Neural progenitor cell (in vitro differentiated cells): ENCODE data around the gene CDH13. TPM values are rescaled to one million over a fixed set of nuclear protein-coding genes. Genes with fewer than 3 reads are reported as not detected.
A peak's percentile ranks its signal among the peaks of the same experiment; 100 is the strongest.

Experiments
- DNase-seq: peaks from one replicate; pipeline ENCODE4 v3.0.0-alpha.2; 2016; ENCODE audit warnings: low spot score
- H2AFZ ChIP-seq: fragments of 200-600 bp; sonication (generic); replicated peaks from 2 replicates; pipeline ENCODE4 v1.6.1; 2016; ENCODE audit warnings: antibody characterized with exemption
- H3F3A ChIP-seq: fragments of 200-600 bp; sonication (generic); 2 replicates; pipeline ENCODE4 v1.6.1; 2016; ENCODE audit warnings: antibody characterized with exemption, low read depth
- H3K27ac ChIP-seq: fragments of 200-600 bp; sonication (generic); 2 replicates; pipeline ENCODE4 v1.5.1; 2016; ENCODE audit warnings: mild to moderate bottlenecking
- H3K27me3 ChIP-seq: fragments of 200-600 bp; sonication (generic); 2 replicates; pipeline ENCODE4 v1.6.1; 2016; ENCODE audit warnings: mild to moderate bottlenecking, moderate library complexity
- H3K36me3 ChIP-seq: fragments of 200-600 bp; sonication (generic); 2 replicates; pipeline ENCODE4 v1.5.1; 2016
- H3K4me1 ChIP-seq: fragments of 200-600 bp; sonication (generic); 2 replicates; pipeline ENCODE4 v1.6.1; 2016; ENCODE audit warnings: mixed run types
- H3K4me2 ChIP-seq: fragments of 200-600 bp; sonication (generic); 2 replicates; pipeline ENCODE4 v1.6.1; 2016
- H3K4me3 ChIP-seq: fragments of 200-600 bp; sonication (generic); 2 replicates; pipeline ENCODE4 v1.5.1; 2016
- H3K79me2 ChIP-seq: fragments of 200-600 bp; sonication (generic); 2 replicates; pipeline ENCODE4 v1.6.1; 2016; ENCODE audit warnings: low read depth
- H3K9ac ChIP-seq: fragments of 200-600 bp; sonication (generic); 2 replicates; pipeline ENCODE4 v1.6.1; 2016
- H3K9me3 ChIP-seq: fragments of 200-600 bp; sonication (generic); 2 replicates; pipeline ENCODE4 v1.5.1; 2016; ENCODE audit warnings: low read depth
- H4K20me1 ChIP-seq: fragments of 200-600 bp; sonication (generic); 2 replicates; pipeline ENCODE4 v1.6.1; 2016; ENCODE audit warnings: low read depth
- H3K27ac Mint-ChIP-seq: 3 replicates; pipeline ENCODE4 v1.8.0; 2021; ENCODE audit warnings: mixed read lengths
- H3K27me3 Mint-ChIP-seq: 2 replicates; pipeline ENCODE4 v1.8.0; 2022; ENCODE audit warnings: low read depth, mild to moderate bottlenecking, inconsistent platforms, moderate library complexity, mixed read lengths; ENCODE audit not compliant: insufficient read depth
- H3K36me3 Mint-ChIP-seq: 3 replicates; pipeline ENCODE4 v1.8.0; 2021; ENCODE audit warnings: mixed read lengths
- H3K4me1 Mint-ChIP-seq: 3 replicates; pipeline ENCODE4 v1.8.0; 2021; ENCODE audit warnings: mixed read lengths
- H3K4me3 Mint-ChIP-seq: 3 replicates; pipeline ENCODE4 v1.8.0; 2021; ENCODE audit warnings: mild to moderate bottlenecking, moderate library complexity, mixed read lengths
- H3K9me3 Mint-ChIP-seq: 3 replicates; pipeline ENCODE4 v1.8.0; 2020; ENCODE audit warnings: mixed read lengths
- EZH2 ChIP-seq: fragments of 200-600 bp; sonication (generic); IDR thresholded peaks from 2 replicates; pipeline ENCODE4 v1.6.1; 2017; ENCODE audit warnings: antibody characterized with exemption, mild to moderate bottlenecking, moderate library complexity
- EZH2phosphoT487 ChIP-seq: fragments of 200-600 bp; sonication (generic); IDR thresholded peaks from 2 replicates; pipeline ENCODE4 v1.6.1; 2017; ENCODE audit warnings: antibody characterized with exemption
- total RNA-seq: library from RNA; depleted of rRNA; stranded (reverse); fragments of >200 nt; gene quantifications from 2 replicates; pipeline ENCODE4 v1.2.3, GENCODE V29; 2015; ENCODE audit warnings: low replicate concordance
- TF ChIP-seq, protein P1 (sequence below): fragments of 200-600 bp; sonication (generic); IDR thresholded peaks from 2 replicates; pipeline ENCODE4 v1.5.1; 2017; ENCODE audit warnings: antibody characterized with exemption, mild to moderate bottlenecking

The CDH13 gene
- total RNA-seq, 1 donor from 2014 or later = 3.0 TPM

DNA sequence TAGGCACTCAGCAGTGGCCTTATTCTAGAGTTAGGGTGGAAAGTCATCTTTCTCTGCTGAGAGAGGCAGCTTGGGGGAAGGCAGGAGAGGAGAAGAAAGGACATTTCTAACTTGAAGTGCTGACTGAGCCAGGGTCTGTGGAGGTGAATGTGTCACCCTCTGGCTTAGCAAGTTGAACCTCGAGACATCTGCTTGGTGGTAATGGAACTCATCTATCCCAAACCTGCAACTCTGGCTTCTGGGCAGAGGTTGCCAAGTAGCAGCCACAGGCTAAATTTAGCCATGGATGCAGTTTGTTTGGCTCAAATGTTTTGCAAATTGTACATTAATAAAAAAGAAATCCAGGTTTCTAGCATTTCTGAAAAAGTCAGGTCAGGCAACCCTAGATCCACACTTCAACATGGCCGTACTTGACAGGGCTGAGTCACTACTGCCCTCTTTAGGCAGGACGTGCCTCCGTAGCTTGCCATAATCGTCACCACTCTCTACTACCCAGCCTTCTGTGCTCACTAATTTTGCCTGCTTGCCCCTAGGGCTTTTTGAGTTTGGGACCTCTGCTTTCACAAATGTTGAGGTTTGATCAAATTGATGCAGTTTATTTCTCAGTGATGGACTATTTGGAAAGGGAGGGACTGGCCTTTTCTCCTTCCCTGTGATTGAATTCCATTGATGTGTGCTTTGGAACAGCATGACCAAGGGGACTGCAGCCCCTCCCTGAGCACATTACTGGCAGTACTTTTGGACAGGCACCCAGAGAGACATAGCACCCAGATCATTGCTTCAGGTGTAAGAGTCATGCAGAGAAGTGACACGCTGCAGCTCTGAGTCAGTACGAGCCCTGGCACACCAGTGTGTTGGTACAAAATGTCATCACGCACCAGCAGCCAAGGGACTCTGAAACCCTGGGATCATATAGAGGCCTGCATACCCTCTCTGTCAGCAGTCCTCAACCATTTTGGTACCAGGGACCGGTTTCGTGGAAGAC lies 5.2 kb downstream of the CDH13 start:
- H3K9me3 Mint-ChIP-seq = peaks cover 3% of the 10 kb centered on the region
- H3K4me1 Mint-ChIP-seq = peaks cover 6% of the 10 kb centered on the region
- Histone ChIP-seq H3K4me1 (peaks cover 20% of the 10 kb centered on the region), H3K9ac (no peak overlapping the region), H3F3A (no peaks in the 10 kb centered on the region), H3K27me3 (peaks cover 28% of the 10 kb centered on the region), H3K4me2 (no peak overlapping the region), H4K20me1 (no peaks in the 10 kb centered on the region), H3K27ac (no peak overlapping the region), H3K4me3 (no peak overlapping the region), H3K36me3 (no peaks in the 10 kb centered on the region), H3K9me3 (no peaks in the 10 kb centered on the region), H2AFZ (no peak overlapping the region), H3K79me2 (no peaks in the 10 kb centered on the region)
- H3K27ac Mint-ChIP-seq = no peak overlapping the region
- H3K4me3 Mint-ChIP-seq = no peak overlapping the region
- peak; percentile 25 for DNase-seq
- TF ChIP-seq EZH2phosphoT487 (no peak), EZH2 (no peak)
- TF ChIP-seq, protein P1, sequence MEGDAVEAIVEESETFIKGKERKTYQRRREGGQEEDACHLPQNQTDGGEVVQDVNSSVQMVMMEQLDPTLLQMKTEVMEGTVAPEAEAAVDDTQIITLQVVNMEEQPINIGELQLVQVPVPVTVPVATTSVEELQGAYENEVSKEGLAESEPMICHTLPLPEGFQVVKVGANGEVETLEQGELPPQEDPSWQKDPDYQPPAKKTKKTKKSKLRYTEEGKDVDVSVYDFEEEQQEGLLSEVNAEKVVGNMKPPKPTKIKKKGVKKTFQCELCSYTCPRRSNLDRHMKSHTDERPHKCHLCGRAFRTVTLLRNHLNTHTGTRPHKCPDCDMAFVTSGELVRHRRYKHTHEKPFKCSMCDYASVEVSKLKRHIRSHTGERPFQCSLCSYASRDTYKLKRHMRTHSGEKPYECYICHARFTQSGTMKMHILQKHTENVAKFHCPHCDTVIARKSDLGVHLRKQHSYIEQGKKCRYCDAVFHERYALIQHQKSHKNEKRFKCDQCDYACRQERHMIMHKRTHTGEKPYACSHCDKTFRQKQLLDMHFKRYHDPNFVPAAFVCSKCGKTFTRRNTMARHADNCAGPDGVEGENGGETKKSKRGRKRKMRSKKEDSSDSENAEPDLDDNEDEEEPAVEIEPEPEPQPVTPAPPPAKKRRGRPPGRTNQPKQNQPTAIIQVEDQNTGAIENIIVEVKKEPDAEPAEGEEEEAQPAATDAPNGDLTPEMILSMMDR = peak; percentile 42
- H3K27me3 Mint-ChIP-seq = peaks cover 9% of the 10 kb centered on the region
- no peaks in the 10 kb centered on the region for H3K36me3 Mint-ChIP-seq

DNA sequence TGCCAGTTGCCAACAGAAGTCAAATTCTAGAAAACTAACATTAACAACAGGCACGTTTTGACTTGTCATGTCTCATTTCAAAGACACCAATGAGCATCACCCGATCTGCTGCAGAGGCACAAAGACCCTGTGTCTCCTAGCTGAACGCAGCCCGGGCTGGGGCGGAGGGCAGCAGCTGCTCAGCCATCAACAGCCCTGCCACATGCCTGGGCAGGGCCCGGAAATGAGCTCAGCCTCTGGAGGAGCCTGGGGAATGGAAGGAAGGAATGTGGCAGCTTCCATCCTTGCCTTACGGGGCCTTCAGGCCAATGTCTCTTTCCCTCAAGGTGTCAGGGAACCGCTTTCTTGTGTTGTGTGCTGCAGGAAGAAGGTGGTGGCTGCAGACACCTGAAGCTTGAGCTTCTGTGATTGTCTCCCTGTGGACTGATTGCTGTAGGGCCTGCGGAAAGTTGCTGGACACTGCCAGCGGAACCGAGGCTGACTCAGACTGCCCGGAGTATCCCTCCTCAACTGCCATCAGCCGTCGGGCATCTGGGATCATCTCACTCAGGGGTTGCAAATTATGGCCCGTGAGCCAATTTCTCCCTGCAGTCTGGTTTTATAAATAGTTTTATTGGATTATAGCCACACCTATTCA lies 7.3 kb downstream of the CDH13 start:
- DNase-seq = no peak
- peak overlapping the region; percentile 42 for H2AFZ ChIP-seq
- Mint-ChIP-seq H3K27ac (no peak overlapping the region), H3K36me3 (no peaks in the 10 kb centered on the region), H3K4me3 (no peak overlapping the region), H3K9me3 (peaks cover 3% of the 10 kb centered on the region), H3K4me1 (peaks cover 6% of the 10 kb centered on the region), H3K27me3 (peaks cover 3% of the 10 kb centered on the region)
- H3K79me2 ChIP-seq = no peaks in the 10 kb centered on the region
- H3K4me3 ChIP-seq = no peak overlapping the region
- no peaks in the 10 kb centered on the region for H4K20me1 ChIP-seq
- H3K9me3 ChIP-seq = no peaks in the 10 kb centered on the region
- no peak overlapping the region for H3K27ac ChIP-seq
- no peak overlapping the region for H3K9ac ChIP-seq
- H3F3A ChIP-seq = no peaks in the 10 kb centered on the region
- H3K27me3 ChIP-seq = peaks cover 7% of the 10 kb centered on the region
- no peaks in the 10 kb centered on the region for H3K36me3 ChIP-seq
- peaks cover 14% of the 10 kb centered on the region for H3K4me1 ChIP-seq
- TF ChIP-seq, protein P1 = no peak
- TF ChIP-seq EZH2 (no peak), EZH2phosphoT487 (no peak)
- no peak overlapping the region for H3K4me2 ChIP-seq

DNA sequence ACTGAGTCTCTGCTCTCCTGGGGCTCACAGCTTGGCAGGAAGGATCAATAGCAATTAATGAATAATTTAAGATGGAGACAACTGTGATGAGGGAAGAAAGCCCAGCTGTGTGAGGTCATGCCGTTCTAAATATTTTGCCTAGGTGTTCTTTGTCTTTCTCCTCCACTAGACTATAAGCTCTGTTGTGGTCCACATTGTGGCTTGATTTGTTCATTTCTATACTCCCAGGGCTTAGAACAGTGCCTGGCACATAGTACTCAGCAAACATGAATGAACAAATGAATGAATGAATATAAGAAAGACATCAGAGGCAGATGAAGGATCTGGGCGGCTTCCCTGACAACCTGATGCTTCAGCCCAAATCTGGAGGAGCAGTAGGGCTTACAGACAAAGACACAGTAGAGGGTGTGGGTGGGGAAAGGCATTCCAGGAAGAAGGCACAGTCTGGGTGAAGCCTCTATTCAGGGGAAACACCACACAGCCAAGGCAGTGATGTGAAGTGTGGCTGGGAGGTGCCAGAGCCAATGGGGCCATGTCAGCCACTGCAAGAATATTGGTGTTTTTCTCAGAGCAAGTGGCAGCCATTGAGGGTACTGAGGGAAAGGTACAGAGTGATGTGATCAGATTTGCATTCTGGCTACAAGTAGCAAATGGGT lies 8.3 kb downstream of the CDH13 start:
- no peak for TF ChIP-seq EZH2
- TF ChIP-seq, protein P1 = no peak
- TF ChIP-seq EZH2phosphoT487 = no peak
- Histone ChIP-seq H4K20me1 (no peaks in the 10 kb centered on the region), H3K4me3 (no peak overlapping the region), H3K27ac (no peak overlapping the region), H3K79me2 (no peaks in the 10 kb centered on the region), H2AFZ (no peak overlapping the region), H3K36me3 (no peaks in the 10 kb centered on the region), H3K4me2 (no peak overlapping the region), H3K9ac (no peak overlapping the region), H3F3A (no peaks in the 10 kb centered on the region), H3K27me3 (no peaks in the 10 kb centered on the region), H3K9me3 (no peaks in the 10 kb centered on the region), H3K4me1 (peaks cover 4% of the 10 kb centered on the region)
- Mint-ChIP-seq H3K36me3 (no peaks in the 10 kb centered on the region), H3K9me3 (peaks cover 3% of the 10 kb centered on the region), H3K27ac (no peak overlapping the region), H3K27me3 (peaks cover 3% of the 10 kb centered on the region), H3K4me3 (no peak overlapping the region), H3K4me1 (peaks cover 3% of the 10 kb centered on the region)
- no peak for DNase-seq
